ENCODE data around the gene RASSF5.

Gene RASSF5

DNA sequence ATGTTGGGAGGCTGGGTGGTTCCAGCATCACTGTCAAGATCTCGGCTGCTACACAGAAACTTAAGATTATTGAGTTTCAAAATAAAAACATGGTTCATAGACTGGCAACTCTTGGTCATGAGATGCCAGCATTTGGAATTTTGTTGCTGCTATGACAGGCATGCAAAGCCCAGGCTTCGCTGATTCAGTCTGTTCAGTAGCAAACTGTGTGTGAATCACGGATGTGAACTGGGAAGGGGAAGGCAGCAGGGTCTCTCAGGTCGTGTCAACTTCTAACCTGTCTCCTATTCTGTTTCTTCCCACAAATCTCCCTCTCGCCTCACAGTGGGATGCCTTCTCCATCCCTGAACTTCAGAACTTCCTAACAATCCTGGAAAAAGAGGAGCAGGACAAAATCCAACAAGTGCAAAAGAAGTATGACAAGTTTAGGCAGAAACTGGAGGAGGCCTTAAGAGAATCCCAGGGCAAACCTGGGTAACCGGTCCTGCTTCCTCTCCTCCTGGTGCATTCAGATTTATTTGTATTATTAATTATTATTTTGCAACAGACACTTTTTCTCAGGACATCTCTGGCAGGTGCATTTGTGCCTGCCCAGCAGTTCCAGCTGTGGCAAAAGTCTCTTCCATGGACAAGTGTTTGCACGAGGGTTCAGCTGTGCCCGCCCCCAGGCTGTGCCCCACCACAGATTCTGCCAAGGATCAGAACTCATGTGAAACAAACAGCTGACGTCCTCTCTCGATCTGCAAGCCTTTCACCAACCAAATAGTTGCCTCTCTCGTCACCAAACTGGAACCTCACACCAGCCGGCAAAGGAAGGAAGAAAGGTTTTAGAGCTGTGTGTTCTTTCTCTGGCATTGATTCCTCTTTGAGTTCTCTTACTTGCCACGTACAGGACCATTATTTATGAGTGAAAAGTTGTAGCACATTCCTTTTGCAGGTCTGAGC is 79.4 kb downstream of the RASSF5 start:
- DNase-seq = no peak
- TF ChIP-seq, protein P1, sequence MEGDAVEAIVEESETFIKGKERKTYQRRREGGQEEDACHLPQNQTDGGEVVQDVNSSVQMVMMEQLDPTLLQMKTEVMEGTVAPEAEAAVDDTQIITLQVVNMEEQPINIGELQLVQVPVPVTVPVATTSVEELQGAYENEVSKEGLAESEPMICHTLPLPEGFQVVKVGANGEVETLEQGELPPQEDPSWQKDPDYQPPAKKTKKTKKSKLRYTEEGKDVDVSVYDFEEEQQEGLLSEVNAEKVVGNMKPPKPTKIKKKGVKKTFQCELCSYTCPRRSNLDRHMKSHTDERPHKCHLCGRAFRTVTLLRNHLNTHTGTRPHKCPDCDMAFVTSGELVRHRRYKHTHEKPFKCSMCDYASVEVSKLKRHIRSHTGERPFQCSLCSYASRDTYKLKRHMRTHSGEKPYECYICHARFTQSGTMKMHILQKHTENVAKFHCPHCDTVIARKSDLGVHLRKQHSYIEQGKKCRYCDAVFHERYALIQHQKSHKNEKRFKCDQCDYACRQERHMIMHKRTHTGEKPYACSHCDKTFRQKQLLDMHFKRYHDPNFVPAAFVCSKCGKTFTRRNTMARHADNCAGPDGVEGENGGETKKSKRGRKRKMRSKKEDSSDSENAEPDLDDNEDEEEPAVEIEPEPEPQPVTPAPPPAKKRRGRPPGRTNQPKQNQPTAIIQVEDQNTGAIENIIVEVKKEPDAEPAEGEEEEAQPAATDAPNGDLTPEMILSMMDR (IDR thresholded peaks at IDR 0.05; ENCODE audit: low read depth, low read length, missing control alignments) = no peak
- H3K36me3 ChIP-seq (replicated peaks) = peaks cover 2% of the 10 kb centered on the region
- H3K4me3 ChIP-seq (ENCODE audit: low read depth, low read length) = no peak overlapping the region
- no peak overlapping the region for H3K27ac ChIP-seq
- in situ Hi-C loops (cut with HindIII; ENCODE audit: low pct_ligation_motif_present, low sequenced_read_pairs) = loop anchor here (25.0 kb wide), 1 partner anchor 99 kb away; no protein-coding TSS in a partner anchor
- no peaks in the 10 kb centered on the region for H3K27me3 ChIP-seq (replicated peaks)

DNA sequence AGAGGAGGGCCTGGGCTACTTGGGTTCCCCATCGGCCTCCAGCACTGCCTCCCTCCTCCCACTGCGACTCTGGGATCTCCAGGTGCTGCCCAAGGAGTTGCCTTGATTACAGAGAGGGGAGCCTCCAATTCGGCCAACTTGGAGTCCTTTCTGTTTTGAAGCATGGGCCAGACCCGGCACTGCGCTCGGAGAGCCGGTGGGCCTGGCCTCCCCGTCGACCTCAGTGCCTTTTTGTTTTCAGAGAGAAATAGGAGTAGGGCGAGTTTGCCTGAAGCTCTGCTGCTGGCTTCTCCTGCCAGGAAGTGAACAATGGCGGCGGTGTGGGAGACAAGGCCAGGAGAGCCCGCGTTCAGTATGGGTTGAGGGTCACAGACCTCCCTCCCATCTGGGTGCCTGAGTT is 80.6 kb downstream of the RASSF5 start:
- no peaks in the 10 kb centered on the region for H3K27me3 ChIP-seq (replicated peaks)
- TF ChIP-seq, protein P1 (IDR thresholded peaks at IDR 0.05; ENCODE audit: low read depth, low read length, missing control alignments) = no peak
- DNase-seq = no peak
- H3K36me3 ChIP-seq (replicated peaks) = peaks cover 10% of the 10 kb centered on the region
- in situ Hi-C loops (cut with HindIII; ENCODE audit: low pct_ligation_motif_present, low sequenced_read_pairs) = loop anchor here (25.0 kb wide), 1 partner anchor 101 kb away; no protein-coding TSS in a partner anchor
- H3K27ac ChIP-seq = peak overlapping the region; percentile 39
- H3K4me3 ChIP-seq (ENCODE audit: low read depth, low read length) = no peak overlapping the region

DNA sequence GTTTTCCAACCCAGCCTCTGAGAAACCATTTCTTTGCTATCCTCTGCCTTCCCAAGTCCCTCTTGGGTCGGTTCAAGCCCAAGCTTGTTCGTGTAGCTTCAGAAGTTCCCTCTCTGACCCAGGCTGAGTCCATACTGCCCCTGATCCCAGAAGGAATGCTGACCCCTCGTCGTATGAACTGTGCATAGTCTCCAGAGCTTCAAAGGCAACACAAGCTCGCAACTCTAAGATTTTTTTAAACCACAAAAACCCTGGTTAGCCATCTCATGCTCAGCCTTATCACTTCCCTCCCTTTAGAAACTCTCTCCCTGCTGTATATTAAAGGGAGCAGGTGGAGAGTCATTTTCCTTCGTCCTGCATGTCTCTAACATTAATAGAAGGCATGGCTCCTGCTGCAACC is 81.2 kb downstream of the RASSF5 start:
- DNase-seq = peak; percentile 24
- in situ Hi-C loops (cut with HindIII; ENCODE audit: low pct_ligation_motif_present, low sequenced_read_pairs) = loop anchor here (25.0 kb wide), 1 partner anchor 101 kb away; no protein-coding TSS in a partner anchor
- Histone ChIP-seq H3K27ac (peak overlapping the region; percentile 39), H3K27me3 (replicated peaks) (no peaks in the 10 kb centered on the region), H3K4me3 (ENCODE audit: low read depth, low read length) (no peak overlapping the region), H3K36me3 (replicated peaks) (peaks cover 13% of the 10 kb centered on the region)
- TF ChIP-seq, protein P1 (IDR thresholded peaks at IDR 0.05; ENCODE audit: low read depth, low read length, missing control alignments) = no peak

DNA sequence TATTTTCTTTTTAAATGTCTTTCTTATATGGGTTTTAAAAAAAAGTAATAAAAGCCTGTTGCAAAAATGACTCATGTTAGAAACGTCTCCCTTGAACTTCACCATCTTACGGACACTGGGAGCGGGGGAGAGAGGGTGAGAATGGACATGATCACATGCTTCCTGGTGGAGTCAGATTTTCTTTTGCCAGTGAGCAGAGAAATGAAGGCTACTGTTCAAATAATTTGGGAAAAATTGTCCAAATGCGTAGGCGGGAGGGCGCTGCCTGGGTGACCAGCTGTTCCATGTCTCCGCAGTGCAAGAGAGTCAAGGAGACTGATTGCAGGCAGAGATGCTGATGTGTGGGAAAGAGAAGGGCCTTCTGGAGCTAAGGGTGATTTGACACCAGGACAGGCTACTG is 81.9 kb downstream of the RASSF5 start:
- no peak overlapping the region for H3K4me3 ChIP-seq (ENCODE audit: low read depth, low read length)
- in situ Hi-C loops (cut with HindIII; ENCODE audit: low pct_ligation_motif_present, low sequenced_read_pairs) = loop anchor here (25.0 kb wide), 1 partner anchor 102 kb away; no protein-coding TSS in a partner anchor
- peak; percentile 86 for DNase-seq
- peak overlapping the region; percentile 39 for H3K27ac ChIP-seq
- TF ChIP-seq, protein P1 (IDR thresholded peaks at IDR 0.05; ENCODE audit: low read depth, low read length, missing control alignments) = no peak
- H3K27me3 ChIP-seq (replicated peaks) = no peaks in the 10 kb centered on the region
- H3K36me3 ChIP-seq (replicated peaks) = peaks cover 15% of the 10 kb centered on the region

DNA sequence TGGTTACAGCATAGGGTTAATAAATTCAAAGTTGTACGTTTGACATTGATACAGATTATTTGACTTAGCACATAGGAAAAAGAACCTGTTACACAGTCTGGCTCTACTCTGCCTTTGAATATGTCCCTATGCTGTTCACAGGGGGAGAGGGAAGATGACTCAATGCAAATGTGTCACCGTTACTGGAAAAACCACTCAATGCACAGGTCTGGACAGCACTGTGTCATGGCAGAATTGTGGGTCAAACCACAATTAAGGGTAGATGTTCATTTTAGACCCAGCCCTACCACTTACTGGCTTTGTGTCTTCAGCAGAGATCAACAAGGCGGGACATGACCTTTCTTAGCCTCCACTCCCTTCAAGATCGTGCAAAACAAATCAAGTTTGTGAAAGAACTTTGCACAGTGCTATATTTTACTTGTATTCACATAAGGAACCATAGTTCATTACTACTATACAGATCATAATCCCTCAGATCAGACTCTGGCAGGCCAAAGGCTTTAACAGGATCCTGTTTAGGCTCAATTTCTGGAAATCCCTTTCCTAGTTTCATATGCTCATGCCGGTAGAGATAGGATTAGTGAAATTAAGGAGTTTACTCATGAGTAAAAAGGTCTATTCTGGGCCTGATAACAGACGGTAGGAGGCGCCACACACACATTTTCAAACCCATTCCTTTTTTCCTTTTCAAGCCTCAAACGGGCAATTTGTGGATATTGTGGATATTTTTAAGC is 82.9 kb downstream of the RASSF5 start:
- H3K27ac ChIP-seq = peak overlapping the region; percentile 39
- no peaks in the 10 kb centered on the region for H3K27me3 ChIP-seq (replicated peaks)
- H3K36me3 ChIP-seq (replicated peaks) = peaks cover 18% of the 10 kb centered on the region
- TF ChIP-seq, protein P1 (IDR thresholded peaks at IDR 0.05; ENCODE audit: low read depth, low read length, missing control alignments) = peak; percentile 53
- in situ Hi-C loops (cut with HindIII; ENCODE audit: low pct_ligation_motif_present, low sequenced_read_pairs) = loop anchor here (25.0 kb wide), 1 partner anchor 103 kb away; no protein-coding TSS in a partner anchor
- DNase-seq = peak; percentile 64
- no peak overlapping the region for H3K4me3 ChIP-seq (ENCODE audit: low read depth, low read length)
